HG02884 (cell line): Measurements from ENCODE around the gene FKBP1B.
"Not testable (repeated sequence)": the region's sequence is repeated elsewhere in the genome, so short reads cannot be mapped to it uniquely, and the experiment has no call there.

ENCODE experiments used
- ATAC-seq: cut with Tn5 transposase; IDR thresholded peaks from one replicate; pipeline ENCODE4 v1.9.1; 2021; ENCODE audit warnings: mild to moderate bottlenecking, moderate library complexity; ENCODE audit not compliant: unreplicated experiment

FKBP1B gene

DNA sequence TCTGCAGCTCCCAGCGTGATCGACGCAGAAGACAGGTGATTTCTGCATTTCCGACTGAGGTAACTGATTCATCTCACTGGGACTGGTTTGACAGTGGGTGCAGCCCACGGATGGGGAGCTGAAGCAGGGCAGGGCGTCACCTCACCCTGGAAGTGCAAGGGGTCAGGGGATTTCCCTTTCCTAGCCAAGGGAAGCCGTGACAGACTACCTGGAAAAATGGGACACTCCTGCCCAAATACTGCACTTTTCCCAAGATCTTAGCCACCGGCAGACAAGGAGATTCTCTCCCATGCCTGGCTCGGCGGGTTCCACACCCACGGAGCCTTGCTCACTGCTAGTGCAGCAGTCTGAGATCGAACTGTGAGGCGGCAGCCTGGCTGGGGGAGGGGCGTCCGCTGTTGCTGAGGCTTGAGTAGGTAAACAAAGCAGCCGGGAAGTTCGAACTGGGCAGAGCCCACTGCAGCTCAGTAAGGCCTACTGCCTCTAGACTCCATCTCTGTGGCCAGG, 45.7 kb downstream of the FKBP1B start:
- ATAC-seq = not testable (repeated sequence)

DNA sequence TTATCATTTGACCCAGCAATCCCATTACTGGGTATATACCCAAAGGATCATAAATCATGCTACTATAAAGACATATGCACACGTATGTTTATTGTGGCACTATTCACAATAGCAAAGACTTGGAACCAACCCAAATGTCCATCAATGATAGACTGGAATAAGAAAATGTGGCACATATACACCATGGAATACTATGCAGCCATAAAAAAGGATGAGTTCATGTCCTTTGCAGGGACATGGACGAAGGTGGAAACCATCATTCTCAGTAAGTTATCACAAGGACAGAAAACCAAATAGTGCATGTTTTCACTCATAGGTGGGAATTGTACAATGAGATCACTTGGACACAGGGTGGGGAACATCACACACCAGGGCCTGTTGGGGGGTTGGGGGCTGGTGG, 51.2 kb downstream of the FKBP1B start:
- ATAC-seq = not testable (repeated sequence)

GRCh38 chr2:24101992-24102391, 52.5 kb downstream of the FKBP1B start:
- ATAC-seq = no peak

DNA sequence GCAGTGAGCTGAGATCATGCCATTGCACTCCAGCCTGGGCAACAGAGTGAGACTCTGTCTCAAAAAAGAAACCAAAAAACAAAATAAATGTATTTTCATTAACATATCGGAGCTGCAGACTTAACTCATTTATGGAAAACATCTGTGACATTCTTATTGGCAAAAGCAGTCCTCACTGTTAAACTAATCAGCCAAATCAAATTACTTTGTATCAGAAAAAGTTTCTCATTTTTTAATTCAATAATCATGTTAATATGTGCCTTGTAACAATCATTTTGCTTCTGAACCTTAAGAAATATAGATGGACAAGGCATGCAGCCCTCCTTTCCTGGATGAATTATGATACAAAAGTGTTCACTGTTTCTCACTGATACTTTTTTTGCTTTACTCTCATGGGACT, 53.1 kb downstream of the FKBP1B start:
- ATAC-seq = no peak

GRCh38 chr2:24104110-24104650, 54.6 kb downstream of the FKBP1B start:
- no peak for ATAC-seq

DNA sequence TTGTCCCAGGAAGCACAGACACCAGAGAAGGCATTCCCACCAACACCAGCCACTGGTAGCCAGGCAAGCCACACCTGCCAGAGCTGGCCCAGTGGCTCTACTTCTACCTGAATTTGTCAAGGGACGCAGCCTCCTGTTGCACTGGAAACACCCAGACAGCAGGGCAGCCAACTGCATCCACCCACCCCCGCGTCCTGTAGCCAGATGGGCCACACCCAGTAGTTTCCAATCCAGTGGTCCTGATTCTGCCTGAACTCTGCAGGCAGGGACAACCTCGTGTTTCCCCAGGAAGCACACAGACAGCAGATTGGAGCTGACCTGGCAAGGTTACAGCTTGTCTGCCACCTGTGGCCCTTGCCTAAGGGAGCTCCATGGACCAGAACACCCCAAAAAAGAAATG, 55.4 kb downstream of the FKBP1B start:
- no peak for ATAC-seq

DNA sequence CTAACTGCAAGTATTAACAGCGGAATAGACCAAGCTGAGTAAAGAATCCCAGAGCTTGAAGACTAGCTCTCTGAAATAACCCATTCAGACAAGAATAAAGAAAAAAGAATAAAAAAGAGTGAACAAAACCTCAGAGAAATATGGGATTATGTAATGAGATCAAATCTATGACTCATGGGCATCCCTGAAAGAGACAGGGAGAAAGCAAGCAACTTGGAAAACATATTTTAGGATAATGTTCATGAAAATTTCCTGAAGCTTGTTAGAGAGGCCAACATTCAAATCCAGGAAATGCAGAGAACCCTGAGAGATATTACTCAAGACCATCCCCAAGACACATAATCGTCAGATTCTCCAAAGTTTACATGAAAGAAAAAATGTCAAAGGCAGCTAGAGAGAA, 56.3 kb downstream of the FKBP1B start:
- no peak for ATAC-seq

- no peak for ATAC-seq
Observed at GRCh38 chr2:24106786-24107185, 57.2 kb downstream of the FKBP1B start.

DNA sequence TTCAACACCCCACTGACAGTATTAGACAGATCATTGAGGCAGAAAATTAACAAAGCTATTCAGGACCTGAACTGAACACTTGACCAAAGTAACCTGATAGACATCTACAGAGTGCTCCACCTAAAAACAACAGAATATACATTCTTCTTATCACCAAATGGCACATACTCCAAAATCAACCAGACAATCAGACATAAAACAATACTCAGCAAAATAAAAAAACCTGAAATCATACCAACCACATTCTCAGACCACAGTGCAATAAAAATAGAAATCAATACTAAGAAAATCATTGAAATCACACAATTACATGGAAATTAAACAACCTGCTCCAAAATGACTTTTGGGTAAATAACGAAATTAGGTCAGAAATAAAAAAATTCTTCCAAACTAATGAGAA, 57.8 kb downstream of the FKBP1B start:
- ATAC-seq = no peak

GRCh38 chr2:24109431-24109830, 59.9 kb downstream of the FKBP1B start:
- not testable (repeated sequence) for ATAC-seq

DNA sequence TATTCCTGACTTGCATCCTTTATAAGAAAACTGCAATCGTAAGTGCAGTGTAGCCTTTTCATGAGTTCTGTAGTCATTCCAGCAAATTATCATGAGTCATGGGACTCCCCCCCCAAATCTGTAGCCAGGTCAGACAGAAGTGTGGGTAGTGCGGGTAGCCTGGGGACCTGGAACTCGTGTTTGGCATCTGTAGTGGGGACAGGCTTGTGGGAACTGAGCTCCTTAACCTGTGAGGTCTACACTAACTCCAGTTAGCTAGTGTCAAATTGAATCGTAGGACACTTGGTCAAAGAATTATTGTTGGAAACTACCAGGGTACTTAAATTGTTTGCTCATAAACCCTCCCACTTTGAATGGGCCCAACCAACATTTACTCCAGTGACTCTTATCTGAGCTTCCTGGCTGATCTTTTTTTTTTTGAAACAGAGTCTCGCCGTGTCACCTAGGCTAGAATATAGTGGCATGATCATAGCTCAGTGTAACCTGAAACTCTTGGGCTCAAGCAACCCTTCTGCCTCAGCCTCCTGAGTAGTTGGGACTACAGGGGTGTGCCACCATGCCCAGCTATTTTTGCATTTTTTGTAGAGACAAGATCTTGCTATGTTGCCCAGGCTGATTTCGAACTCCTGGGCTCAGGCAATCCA, 61.2 kb downstream of the FKBP1B start:
- no peak for ATAC-seq

DNA sequence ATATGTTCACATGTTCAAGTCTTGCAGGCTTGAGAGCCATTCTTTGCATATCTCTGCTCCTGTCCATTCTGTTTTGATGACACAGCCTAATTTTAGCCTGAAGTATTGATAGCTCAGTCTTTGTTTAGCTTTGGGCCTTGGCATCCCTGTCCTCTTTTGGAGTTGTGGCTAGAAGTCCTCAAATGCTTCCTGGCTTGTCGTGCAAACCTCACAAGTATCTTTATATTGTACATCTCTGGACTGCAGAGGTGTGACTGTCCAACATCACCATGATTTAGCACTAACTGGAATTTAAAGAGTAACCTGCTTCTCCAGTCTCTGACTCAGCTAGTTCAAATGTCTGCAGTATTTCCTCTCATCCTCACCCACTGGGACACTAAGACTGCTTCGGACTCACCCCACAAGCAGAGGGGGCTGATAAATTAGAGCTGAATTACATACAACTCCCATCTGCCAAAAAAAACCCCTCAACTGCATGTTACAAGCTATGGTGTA, 61.9 kb downstream of the FKBP1B start:
- ATAC-seq = no peak
